Measurements from ENCODE around the gene S100A7A.

- no peak for TF ChIP-seq CTCF (IDR thresholded peaks at IDR 0.05; ENCODE audit: control extremely low read depth in 1 of 3, insufficient read depth in 1 of 3, low read depth in 1 of 3, low read length in 3 of 3)
- TF ChIP-seq RAD21 (IDR thresholded peaks at IDR 0.05 in 1 of 2, conservative IDR thresholded peaks at IDR 0.05 in 1 of 2; ENCODE audit: low read depth in 2 of 2, low read length in 2 of 2), result no peak
- no peak for TF ChIP-seq FOSL1 (IDR thresholded peaks at IDR 0.05; ENCODE audit: insufficient read depth, low read depth, low read length)
- TF ChIP-seq HDAC2 (IDR thresholded peaks at IDR 0.05; ENCODE audit: borderline replicate concordance in 1 of 2, low read depth in 2 of 2, low read length in 2 of 2), result no peak
- TF ChIP-seq SIRT6 (IDR thresholded peaks at IDR 0.05; ENCODE audit: low read length), result no peak
- no peak for TF ChIP-seq EZH2 (IDR thresholded peaks at IDR 0.05; ENCODE audit: low read depth, low read length, severe bottlenecking)
Measured at GRCh38 chr1:153371231-153371630, 45.1 kb upstream of the S100A7A start.
